Stomach (tissue), 4 donors: ENCODE data around the gene GPR68.

ENCODE experiments used
- CTCF ChIP-seq, 7 experiments: fragments of 450-650 bp in 4 of 7; fragments of 200-600 bp in 3 of 7; sonication (generic) in 3 of 7; IDR thresholded peaks; one replicate each; pipeline ENCODE4 v1.5.1; 2016 to 2019; ENCODE audit warnings: antibody characterized with exemption in 7 of 7, control low read depth in 2 of 7, mild to moderate bottlenecking in 1 of 7
- POLR2A ChIP-seq, 4 donors: fragments of 450-650 bp; IDR thresholded peaks; one replicate each; pipeline ENCODE4 v1.6.1; 2016; ENCODE audit warnings: antibody characterized with exemption in 4 of 4, control low read depth in 2 of 4, mild to moderate bottlenecking in 1 of 4, moderate library complexity in 1 of 4

GRCh38 chr14:91294153-91294552, 49.6 kb upstream of the GPR68 start:
- TF ChIP-seq CTCF (IDR thresholded peaks at IDR 0.05): no peak
- TF ChIP-seq POLR2A (IDR thresholded peaks at IDR 0.05): no peak
